Liver (tissue), 9 donors: ENCODE measurements around the gene UPF1. TPM values are rescaled to one million over a fixed set of nuclear protein-coding genes. Genes with fewer than 3 reads are reported as not detected.
"Not testable (repeated sequence)": the region's sequence is repeated elsewhere in the genome, so short reads cannot be mapped to it uniquely, and the experiment has no call there.

Experiments
- DNase-seq: peaks from one replicate; pipeline ENCODE4 v3.0.0-alpha.2; 2017; ENCODE audit warnings: low spot score
- H3K27ac ChIP-seq, 2 donors: one replicate each; pipeline ENCODE4 v1.7.0; 2013; ENCODE audit warnings: inconsistent platforms in 2 of 2, low read length in 2 of 2, control low read depth in 1 of 2, low read depth in 1 of 2, mild to moderate bottlenecking in 1 of 2
- H3K27me3 ChIP-seq, 4 donors: one replicate each; pipeline versions ENCODE4 v1.6.1 to v1.7.0; 2013; ENCODE audit warnings: low read length in 3 of 4, inconsistent platforms in 1 of 4, mild to moderate bottlenecking in 1 of 4, moderate library complexity in 1 of 4; ENCODE audit not compliant: control insufficient read depth in 4 of 4, insufficient read depth in 4 of 4
- H3K36me3 ChIP-seq, 4 donors: one replicate each; pipeline versions ENCODE4 v1.6.1 to v1.7.0; 2013; ENCODE audit warnings: low read length in 3 of 4, mild to moderate bottlenecking in 3 of 4, low read depth in 1 of 4, moderate library complexity in 1 of 4; ENCODE audit not compliant: control insufficient read depth in 4 of 4, insufficient read depth in 3 of 4
- H3K4me1 ChIP-seq, 4 donors: one replicate each; pipeline versions ENCODE4 v1.6.1 to v1.7.0; 2013; ENCODE audit warnings: low read length in 3 of 4, mild to moderate bottlenecking in 3 of 4, moderate library complexity in 1 of 4; ENCODE audit not compliant: control insufficient read depth in 4 of 4, insufficient read depth in 4 of 4
- H3K4me3 ChIP-seq, 3 donors: one replicate each; pipeline versions ENCODE4 v1.6.1 to v1.7.0; 2013; ENCODE audit warnings: low read length in 3 of 3, control low read depth in 1 of 3, low read depth in 1 of 3, mild to moderate bottlenecking in 1 of 3
- H3K9ac ChIP-seq, 2 donors: one replicate each; pipeline ENCODE4 v1.7.0; 2013; ENCODE audit warnings: low read length in 2 of 2, mild to moderate bottlenecking in 2 of 2, moderate library complexity in 2 of 2, control low read depth in 1 of 2, low read depth in 1 of 2
- H3K9me3 ChIP-seq, 4 donors: one replicate each; pipeline versions ENCODE4 v1.6.1 to v1.7.0; 2013; ENCODE audit warnings: low read length in 3 of 4; ENCODE audit not compliant: control insufficient read depth in 4 of 4
- ATF3 ChIP-seq: IDR thresholded peaks from 2 replicates; pipeline ENCODE4 v1.6.1; 2016; ENCODE audit warnings: antibody characterized with exemption
- CTCF ChIP-seq: fragments of 150-350 bp; IDR thresholded peaks from 2 replicates; pipeline ENCODE4 v1.5.1; 2017; ENCODE audit warnings: improper control_type of control experiment, low read depth, low read length; ENCODE audit not compliant: missing input control
- EGR1 ChIP-seq, 2 donors: IDR thresholded peaks; 2 replicates each; pipeline ENCODE4 v1.6.1; 2016 to 2018; ENCODE audit warnings: antibody characterized with exemption in 2 of 2, low read depth in 2 of 2
- FOXA1 ChIP-seq: IDR thresholded peaks from 2 replicates; pipeline ENCODE4 v1.6.1; 2016; ENCODE audit warnings: antibody characterized with exemption
- FOXA2 ChIP-seq: IDR thresholded peaks from 2 replicates; pipeline ENCODE4 v1.6.1; 2016; ENCODE audit warnings: antibody characterized with exemption
- GABPA ChIP-seq, 2 donors: IDR thresholded peaks in 1 of 2; conservative IDR thresholded peaks in 1 of 2; 2 replicates each; pipeline ENCODE4 v1.6.1; 2016; ENCODE audit warnings: antibody characterized with exemption in 2 of 2, mild to moderate bottlenecking in 1 of 2, moderate library complexity in 1 of 2
- HNF4A ChIP-seq, 2 donors: conservative IDR thresholded peaks; 2 replicates each; pipeline ENCODE4 v1.6.1; 2016; ENCODE audit warnings: antibody characterized with exemption in 2 of 2, mild to moderate bottlenecking in 2 of 2
- HNF4G ChIP-seq: IDR thresholded peaks from 2 replicates; pipeline ENCODE4 v1.6.1; 2016; ENCODE audit warnings: antibody characterized with exemption
- MAX ChIP-seq: IDR thresholded peaks from 2 replicates; pipeline ENCODE4 v1.6.1; 2016; ENCODE audit warnings: antibody characterized with exemption
- NR2F2 ChIP-seq: IDR thresholded peaks from 2 replicates; pipeline ENCODE4 v1.6.1; 2016; ENCODE audit warnings: antibody characterized with exemption
- RAD21 ChIP-seq, 2 donors: IDR thresholded peaks; 2 replicates each; pipeline ENCODE4 v1.6.1; 2016; ENCODE audit warnings: antibody characterized with exemption in 2 of 2, mild to moderate bottlenecking in 2 of 2
- REST ChIP-seq: IDR thresholded peaks from 2 replicates; pipeline ENCODE4 v1.6.1; 2016; ENCODE audit warnings: antibody characterized with exemption, mild to moderate bottlenecking
- RXRA ChIP-seq, 2 donors: IDR thresholded peaks; 2 replicates each; pipeline ENCODE4 v1.6.1; 2017 to 2018; ENCODE audit warnings: antibody characterized with exemption in 2 of 2, mild to moderate bottlenecking in 1 of 2
- SP1 ChIP-seq: IDR thresholded peaks from 2 replicates; pipeline ENCODE4 v1.6.1; 2018; ENCODE audit warnings: antibody characterized with exemption, mild to moderate bottlenecking
- TAF1 ChIP-seq: conservative IDR thresholded peaks from 2 replicates; pipeline ENCODE4 v1.6.1; 2016; ENCODE audit warnings: antibody characterized with exemption, mild to moderate bottlenecking
- YY1 ChIP-seq: IDR thresholded peaks from 2 replicates; pipeline ENCODE4 v1.6.1; 2016; ENCODE audit warnings: antibody characterized with exemption, mild to moderate bottlenecking
- ZBTB33 ChIP-seq: IDR thresholded peaks from 2 replicates; pipeline ENCODE4 v1.6.1; 2016; ENCODE audit warnings: antibody characterized with exemption
- WGBS: extraction: QIAGEN DNeasy Blood & Tissue Kit; methylation state at CpG from one replicate; pipeline ENCODE4 v1.1.7; 2013; 5-methylcytosine and 5-hydroxymethylcytosine counted together
- polyA plus RNA-seq, 2 donors: library from polyadenylated mRNA; stranded (reverse) in 1 of 2; unstranded in 1 of 2; fragments of 200-250 nt in 1 of 2; fragments of >200 nt in 1 of 2; fragmentation: Nextera tagmentation in 1 of 2; extraction: Ambion mirVana in 1 of 2; gene quantifications; one replicate each; pipeline versions ENCODE4 v1.2.1 to v1.2.3, GENCODE V29; 2013 to 2015
- total RNA-seq, 2 donors: library from RNA; depleted of rRNA; stranded (reverse); fragments of >200 nt; gene quantifications; one replicate each; pipeline ENCODE4 v1.2.3, GENCODE V29; 2014
- donor health status: healthy.
- donor health status: healthy.
- donor health status: healthy.
- donor health status: healthy.
- donor health status: healthy.

UPF1 gene
- total and polyA plus RNA-seq, 4 donors: 5.7 to 51.0 (median 35.2) TPM

GRCh38 chr19:18901491-18901890 is 69.7 kb downstream of the UPF1 start (continued):
- TF ChIP-seq EGR1 (IDR thresholded peaks at IDR 0.05; ENCODE audit: low read depth in 2 of 2) (no peak), CTCF (no peak), FOXA2 (no peak), HNF4A (conservative IDR thresholded peaks at IDR 0.05) (no peak), YY1 (no peak)

GRCh38 chr19:18902519-18902918 is 70.8 kb downstream of the UPF1 start:
- H3K36me3 ChIP-seq: peaks cover 4 to 69% (median 20%) of the 10 kb centered on the region in 4 donors
- H3K4me1 ChIP-seq, H3K9ac ChIP-seq, H3K9me3 ChIP-seq, DNase-seq, H3K27ac ChIP-seq, H3K27me3 ChIP-seq, H3K4me3 ChIP-seq: not testable (repeated sequence)
- 97% methylated on average over 5 of the region's 5 CpGs for WGBS

GRCh38 chr19:18903156-18904037 is 71.6 kb downstream of the UPF1 start:
- H3K27ac ChIP-seq: no peak overlapping the region
- peaks cover 4 to 74% (median 22%) of the 10 kb centered on the region in 4 donors for H3K36me3 ChIP-seq
- TF ChIP-seq RAD21 (IDR thresholded peaks at IDR 0.05) (no peak), SP1 (no peak), ATF3 (no peak), CTCF (no peak), FOXA2 (no peak), HNF4A (conservative IDR thresholded peaks at IDR 0.05) (no peak), HNF4G (no peak), EGR1 (IDR thresholded peaks at IDR 0.05; ENCODE audit: low read depth in 2 of 2) (no peak), MAX (no peak), YY1 (no peak), REST (no peak), NR2F2 (no peak), RXRA (IDR thresholded peaks at IDR 0.05) (no peak), TAF1 (no peak), ZBTB33 (no peak), FOXA1 (no peak), GABPA (IDR thresholded peaks at IDR 0.05 in 1 of 2, conservative IDR thresholded peaks at IDR 0.05 in 1 of 2) (no peak)
- no peak overlapping the region for H3K4me3 ChIP-seq
- H3K27me3 ChIP-seq: no peaks in the 10 kb centered on the region
- no peak for DNase-seq
- H3K4me1 ChIP-seq: peaks cover 0 to 7% (median 0%) of the 10 kb centered on the region in 4 donors
- H3K9ac ChIP-seq: no peak overlapping the region
- 93% methylated on average over 29 of the region's 29 CpGs for WGBS
- H3K9me3 ChIP-seq: no peaks in the 10 kb centered on the region
